ENCODE data around the gene GRK7.

GRCh38 chr3:141777957-141778813 is 15.0 kb downstream of the GRK7 start:
- TF ChIP-seq, protein P1, sequence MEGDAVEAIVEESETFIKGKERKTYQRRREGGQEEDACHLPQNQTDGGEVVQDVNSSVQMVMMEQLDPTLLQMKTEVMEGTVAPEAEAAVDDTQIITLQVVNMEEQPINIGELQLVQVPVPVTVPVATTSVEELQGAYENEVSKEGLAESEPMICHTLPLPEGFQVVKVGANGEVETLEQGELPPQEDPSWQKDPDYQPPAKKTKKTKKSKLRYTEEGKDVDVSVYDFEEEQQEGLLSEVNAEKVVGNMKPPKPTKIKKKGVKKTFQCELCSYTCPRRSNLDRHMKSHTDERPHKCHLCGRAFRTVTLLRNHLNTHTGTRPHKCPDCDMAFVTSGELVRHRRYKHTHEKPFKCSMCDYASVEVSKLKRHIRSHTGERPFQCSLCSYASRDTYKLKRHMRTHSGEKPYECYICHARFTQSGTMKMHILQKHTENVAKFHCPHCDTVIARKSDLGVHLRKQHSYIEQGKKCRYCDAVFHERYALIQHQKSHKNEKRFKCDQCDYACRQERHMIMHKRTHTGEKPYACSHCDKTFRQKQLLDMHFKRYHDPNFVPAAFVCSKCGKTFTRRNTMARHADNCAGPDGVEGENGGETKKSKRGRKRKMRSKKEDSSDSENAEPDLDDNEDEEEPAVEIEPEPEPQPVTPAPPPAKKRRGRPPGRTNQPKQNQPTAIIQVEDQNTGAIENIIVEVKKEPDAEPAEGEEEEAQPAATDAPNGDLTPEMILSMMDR (IDR thresholded peaks at IDR 0.05), result no peak
- TF ChIP-seq ZFX (IDR thresholded peaks at IDR 0.05; ENCODE audit: borderline replicate concordance), result no peak

Measured in 22Rv1 (cell line).